ENCODE measurements around the gene TCFL5.
"Not testable (repeated sequence)": the region's sequence is repeated elsewhere in the genome, so short reads cannot be mapped to it uniquely, and the experiment has no call there.

Gene TCFL5

GRCh38 chr20:62879275-62880146 is 17.9 kb upstream of the TCFL5 start:
- DNase-seq: no peak

DNA sequence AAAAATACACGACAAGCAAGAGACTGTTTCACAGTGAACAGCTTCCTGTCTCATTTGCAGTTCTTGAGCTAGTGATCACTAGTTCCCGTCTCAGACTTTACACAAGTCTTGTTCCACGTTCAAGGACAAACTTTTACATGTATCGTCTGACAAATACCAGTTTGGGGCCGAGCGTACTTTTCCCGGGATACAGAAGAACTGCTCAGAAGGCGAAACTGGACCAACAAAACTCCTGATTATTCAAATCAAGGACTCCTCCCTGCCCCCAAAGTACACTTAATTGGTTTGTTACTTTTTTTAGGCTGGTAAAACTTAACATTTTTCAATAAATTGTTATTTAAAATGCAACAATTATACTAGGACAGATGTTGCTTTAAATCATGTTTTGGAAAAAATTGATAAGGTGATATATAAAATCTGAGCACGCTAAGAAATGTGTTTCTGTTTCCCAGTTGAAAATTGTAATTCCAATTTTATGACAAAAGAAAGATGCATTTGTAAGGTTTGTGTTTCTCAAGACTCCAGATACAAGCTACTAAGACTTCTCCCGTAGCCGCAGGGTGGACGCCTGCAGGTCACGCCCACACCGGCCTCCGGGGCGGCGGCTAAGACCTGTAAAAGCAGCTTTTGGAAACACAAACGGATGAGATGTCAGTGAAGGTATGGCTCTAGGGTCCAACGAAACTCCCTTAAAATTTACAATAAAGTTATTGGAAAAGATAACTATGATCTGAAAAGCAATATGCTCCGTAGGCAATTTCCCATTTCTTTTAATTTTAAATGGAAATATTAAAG is 16.8 kb upstream of the TCFL5 start:
- no peak for DNase-seq

DNA sequence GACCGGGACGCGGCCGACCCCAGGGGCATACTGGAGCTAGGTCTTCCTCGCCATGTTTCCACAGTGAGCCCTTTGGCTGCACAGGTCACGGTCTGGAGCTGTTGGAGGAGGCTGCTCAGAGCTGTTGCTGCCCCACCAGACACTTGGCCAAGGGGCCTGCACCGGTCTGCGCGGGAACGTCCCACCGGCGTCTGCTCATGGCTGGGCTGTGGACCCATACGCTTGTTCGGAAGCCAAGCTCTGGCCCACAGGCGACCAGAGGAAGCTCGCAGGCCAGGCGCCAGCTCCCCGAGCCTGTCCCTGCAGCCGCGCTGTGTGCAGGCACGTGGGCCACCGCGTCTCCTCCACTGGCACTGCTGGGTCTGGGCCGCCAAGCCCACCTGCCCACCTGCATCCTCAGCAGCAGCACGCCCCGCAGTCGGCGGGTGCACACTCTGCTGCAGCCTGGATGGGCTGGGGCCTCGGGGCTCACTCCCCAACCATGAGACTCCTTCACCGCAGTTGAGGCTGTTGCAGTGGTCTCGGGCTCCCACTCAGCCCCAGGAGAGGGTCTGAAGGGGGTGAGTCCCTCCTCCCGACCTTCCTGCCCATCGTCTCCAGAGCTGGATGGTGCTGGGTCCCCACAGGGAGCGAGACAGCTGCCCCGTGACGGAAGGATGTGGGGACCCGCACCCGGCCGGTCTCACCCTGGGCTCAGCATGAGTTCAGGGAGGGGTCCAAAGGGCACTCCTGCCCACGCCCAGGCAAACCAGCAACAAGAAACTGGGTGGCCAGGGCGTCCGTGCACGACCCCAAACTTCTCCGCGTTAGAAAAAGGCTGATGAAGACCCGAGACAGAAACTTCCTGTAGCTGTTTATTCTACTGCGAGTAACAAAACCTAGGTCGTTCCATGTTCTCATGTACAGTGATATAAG is 15.5 kb upstream of the TCFL5 start:
- no peak for DNase-seq

DNA sequence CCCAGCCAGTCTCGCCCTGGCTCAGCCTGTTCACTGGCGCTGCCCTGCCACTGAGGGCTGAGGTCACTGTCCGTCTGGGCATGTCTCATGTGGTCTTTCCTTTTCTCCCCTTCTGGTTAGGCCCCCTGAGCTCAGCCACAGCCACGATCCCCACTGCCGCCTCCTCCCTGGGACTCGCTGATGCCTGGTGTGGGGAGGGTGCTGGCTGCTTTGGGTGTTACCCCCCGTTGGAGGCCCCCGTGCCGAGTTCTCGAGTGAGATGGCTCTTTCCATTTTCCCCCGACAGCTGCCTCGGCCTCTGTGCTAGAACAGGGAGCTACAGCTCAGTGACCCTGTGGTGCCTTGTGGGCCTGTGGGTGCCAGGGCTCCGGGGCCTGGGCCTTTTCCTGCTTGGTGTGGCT is 14.9 kb upstream of the TCFL5 start:
- DNase-seq: no peak

DNA sequence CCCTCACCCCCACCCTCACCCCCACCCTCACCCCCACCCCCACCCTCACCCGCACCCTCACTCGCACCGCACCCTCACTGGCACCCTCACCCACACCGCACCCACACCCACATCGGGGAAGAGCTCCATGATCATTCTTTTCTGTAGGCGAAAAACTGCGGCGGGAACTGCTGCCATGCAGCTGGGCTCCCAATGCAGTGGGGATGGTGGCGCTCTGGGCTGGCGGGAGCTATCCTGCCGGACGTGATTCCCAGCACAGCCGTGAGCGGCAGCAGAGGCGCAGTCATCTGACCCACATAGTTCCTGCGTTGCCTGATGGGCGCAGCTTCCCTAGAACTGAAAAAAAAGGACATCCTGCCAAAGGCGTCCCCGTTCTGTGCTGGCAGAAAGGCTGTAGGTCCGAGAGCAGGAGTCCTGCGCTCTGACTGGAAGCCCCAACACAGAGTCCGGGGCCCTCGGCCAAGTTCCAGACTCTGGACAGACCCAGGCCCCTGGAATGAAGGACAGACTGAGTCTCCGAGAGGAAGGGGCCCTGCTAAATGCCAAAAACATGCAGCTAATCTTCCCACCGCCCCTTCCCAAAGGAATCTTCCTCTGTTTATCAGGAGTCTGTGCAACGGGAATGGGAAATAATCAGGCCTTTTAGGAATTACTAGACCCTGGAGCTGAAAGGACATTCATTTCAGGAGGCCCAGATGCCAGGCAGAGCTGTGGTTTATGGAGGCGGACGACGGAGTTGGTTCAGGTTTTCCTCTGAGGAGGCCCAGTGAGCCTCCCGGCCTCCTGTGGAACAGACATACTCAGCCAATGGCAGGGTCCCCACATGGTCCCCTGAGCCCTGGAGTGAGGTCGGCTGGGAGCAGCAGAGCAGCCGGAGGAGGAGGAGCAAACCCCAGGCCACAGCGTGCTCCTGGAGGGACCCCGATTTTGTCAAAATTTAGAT is 14.1 kb upstream of the TCFL5 start:
- DNase-seq: no peak

DNA sequence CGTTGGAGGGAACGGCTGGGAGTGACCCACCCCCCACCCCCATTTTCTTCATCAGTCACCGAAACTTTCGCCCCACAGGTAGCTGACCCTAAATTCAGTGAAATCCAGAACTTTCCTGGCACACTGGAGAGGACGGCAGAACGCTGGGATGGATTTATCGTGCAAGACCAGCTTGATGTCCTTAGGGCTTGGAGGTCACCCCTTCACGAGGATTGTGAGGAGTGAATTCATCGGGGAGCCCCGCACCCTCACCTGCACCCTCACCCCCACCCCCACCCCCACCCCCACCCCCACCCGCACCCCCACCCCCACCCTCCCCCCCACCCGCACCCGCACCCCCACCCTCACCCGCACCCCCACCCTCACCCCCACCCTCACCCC is 13.3 kb upstream of the TCFL5 start:
- DNase-seq: no peak

- DNase-seq: not testable (repeated sequence)
These were observed 12.0 kb upstream of the TCFL5 start for GRCh38 chr20:62873681-62874031.

- DNase-seq: no peak
These were observed 11.7 kb upstream of the TCFL5 start for GRCh38 chr20:62873280-62873679.

DNA sequence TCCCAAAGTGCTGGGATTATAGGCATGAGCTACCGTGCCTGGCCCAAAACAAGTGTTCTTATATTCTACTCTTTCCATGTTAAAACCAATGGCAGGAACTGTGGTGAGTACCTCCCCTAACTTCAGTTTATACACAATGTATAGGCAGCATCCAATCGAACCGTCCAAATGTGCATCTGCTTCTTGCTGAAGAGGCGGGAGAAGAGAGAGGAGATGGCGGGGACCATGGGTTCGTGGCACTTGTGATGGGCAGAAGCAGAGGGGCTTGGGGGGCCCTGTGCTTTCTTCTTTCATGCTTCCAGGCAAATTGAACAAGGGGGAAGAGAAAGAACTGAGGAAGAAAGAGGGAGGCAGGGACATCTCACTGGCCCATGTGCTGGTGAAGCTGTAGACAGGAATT is 11.2 kb upstream of the TCFL5 start:
- no peak for DNase-seq

DNA sequence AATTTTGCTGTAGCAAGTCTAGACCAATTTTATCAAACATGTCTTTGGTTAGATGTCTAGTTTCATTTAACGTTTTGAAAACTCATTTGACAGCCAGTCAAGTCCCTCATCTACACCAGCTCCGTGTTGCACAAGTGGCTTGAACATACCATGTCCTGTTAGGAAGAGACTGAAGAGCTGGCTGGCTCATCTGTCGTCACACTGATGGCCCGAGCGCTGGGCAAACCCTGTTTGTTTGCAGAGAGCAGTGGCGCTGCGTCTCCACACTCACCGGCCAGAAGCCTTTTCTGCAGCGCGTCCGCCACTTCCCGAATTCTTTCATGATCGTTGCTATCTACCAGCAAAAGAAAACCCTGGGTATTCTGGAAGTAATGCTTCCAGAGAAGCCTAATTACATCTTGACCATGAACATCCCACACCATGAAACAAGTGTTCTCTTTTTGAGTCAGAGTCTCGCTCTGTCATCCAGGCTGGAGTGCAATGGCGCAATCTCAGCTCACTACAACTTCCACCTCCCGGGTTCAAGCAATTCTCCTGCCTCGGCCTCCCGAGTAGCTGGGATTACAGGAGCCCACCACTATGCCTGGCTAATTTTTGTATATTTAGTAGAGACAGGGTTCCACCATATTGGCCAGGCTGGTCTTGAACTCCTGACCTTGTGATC is 10.7 kb upstream of the TCFL5 start:
- no peak for DNase-seq

GRCh38 chr20:62864207-62864606 is 2.6 kb upstream of the TCFL5 start:
- no peak for DNase-seq

GRCh38 chr20:62860924-62861691 is 514 bp downstream of the TCFL5 start:
- DNase-seq: peak; percentile 29

DNA sequence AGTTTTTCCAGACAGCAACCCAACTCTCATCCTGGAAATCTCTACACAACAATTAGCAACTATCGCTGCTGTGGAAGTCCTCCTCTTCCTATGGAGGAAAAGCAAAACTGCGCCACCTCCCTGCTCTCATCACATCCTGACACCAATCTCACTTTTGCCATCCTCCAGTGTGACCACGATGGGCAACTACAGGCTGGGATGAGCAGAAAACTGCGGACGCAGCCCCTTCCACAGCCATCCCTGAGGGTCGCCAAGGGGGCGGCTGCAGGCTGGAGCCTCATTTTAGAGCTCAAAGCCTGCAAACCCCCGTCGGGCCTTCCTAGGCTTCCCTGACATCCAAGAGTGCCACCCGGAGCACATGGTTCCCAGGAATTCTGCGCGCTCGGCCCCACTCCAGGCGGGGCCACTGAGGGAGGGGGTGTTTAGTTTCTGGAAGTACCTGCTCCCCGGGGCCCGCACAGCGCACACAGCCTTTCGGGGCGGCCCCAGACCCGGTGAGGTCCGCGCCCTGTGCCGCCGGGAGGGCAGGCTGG is 1.2 kb downstream of the TCFL5 start:
- no peak for DNase-seq

DNA sequence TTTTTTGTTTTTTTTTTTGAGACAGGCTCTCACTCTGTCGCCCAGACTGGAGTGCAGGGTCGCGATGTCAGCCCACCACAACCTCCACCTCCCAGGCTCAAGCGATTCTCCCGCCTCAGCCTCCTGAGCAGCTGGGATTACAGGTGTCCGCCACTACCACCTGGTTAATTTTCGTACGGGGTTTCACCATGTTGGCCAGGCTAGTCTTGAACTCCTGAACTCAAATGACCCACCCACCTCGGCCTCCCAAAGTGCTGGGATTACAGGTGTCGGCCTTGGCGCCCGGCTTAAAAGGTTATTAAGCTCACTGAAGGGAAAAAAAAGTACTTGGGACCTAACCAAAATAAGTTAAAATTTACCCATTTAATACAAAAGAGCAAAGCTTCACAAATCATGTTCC is 1.9 kb downstream of the TCFL5 start:
- DNase-seq: no peak

GRCh38 chr20:62858058-62858830 is 3.4 kb downstream of the TCFL5 start:
- DNase-seq: no peak

- DNase-seq: no peak
These were observed 4.5 kb downstream of the TCFL5 start for GRCh38 chr20:62856931-62857619.

GRCh38 chr20:62855120-62855519 is 6.5 kb downstream of the TCFL5 start:
- DNase-seq: no peak

GRCh38 chr20:62854121-62854520 is 7.5 kb downstream of the TCFL5 start:
- no peak for DNase-seq

DNA sequence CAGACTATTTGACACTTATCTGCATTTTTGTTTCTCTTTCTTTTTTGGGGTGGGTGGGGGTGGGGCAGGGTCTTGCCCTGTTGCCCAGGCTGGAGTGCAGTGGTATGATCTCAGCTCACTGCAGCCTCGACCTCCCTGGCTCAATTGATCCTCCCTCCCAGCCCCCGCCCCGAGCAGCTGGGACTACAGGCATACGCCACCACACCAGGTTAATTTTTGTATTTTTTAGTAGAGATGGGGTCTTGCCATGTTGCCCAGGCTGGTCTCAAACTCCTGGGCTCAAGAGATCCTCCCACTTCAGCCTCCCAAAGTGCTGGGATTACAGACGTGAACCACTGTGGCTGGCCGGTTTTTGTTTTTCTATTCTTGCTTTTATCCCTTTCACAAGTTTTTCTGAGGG is 8.3 kb downstream of the TCFL5 start:
- not testable (repeated sequence) for DNase-seq

All from effector CD8-positive, alpha-beta T cell (primary cell).